Heart right ventricle (tissue), 16 donors: Measurements from ENCODE around the gene SERINC2. TPM values are rescaled to one million over a fixed set of nuclear protein-coding genes. Genes with fewer than 3 reads are reported as not detected.

Experiments
- ATAC-seq, 8 donors: fragments of 200-7000 bp; cut with Tn5 transposase; one replicate each; pipeline ENCODE4 v1.9.1; 2020; ENCODE audit warnings: mild to moderate bottlenecking in 8 of 8, moderate library complexity in 8 of 8, moderate number of reproducible peaks in 1 of 8
- DNase-seq, 2 donors: peaks; one replicate each; pipeline ENCODE4 v3.0.0-alpha.2; 2020
- H3K27ac ChIP-seq, 10 donors: fragments of 200-600 bp; sonication (generic) in 2 of 10; one replicate each; pipeline versions ENCODE4 v1.5.0 to v1.8.0; 2020 to 2022; ENCODE audit warnings: mild to moderate bottlenecking in 3 of 10
- H3K27me3 ChIP-seq, 7 donors: fragments of 200-600 bp; one replicate each; pipeline ENCODE4 v1.8.0; 2021 to 2022; ENCODE audit warnings: mild to moderate bottlenecking in 2 of 7
- H3K36me3 ChIP-seq, 9 donors: fragments of 200-600 bp; sonication (generic) in 1 of 9; one replicate each; pipeline versions ENCODE4 v1.5.0 to v1.8.0; 2020 to 2022; ENCODE audit warnings: mild to moderate bottlenecking in 2 of 9
- H3K4me1 ChIP-seq, 9 donors: fragments of 200-600 bp; sonication (generic) in 1 of 9; one replicate each; pipeline versions ENCODE4 v1.5.0 to v1.8.0; 2020 to 2022; ENCODE audit warnings: mild to moderate bottlenecking in 4 of 9
- H3K4me3 ChIP-seq, 10 donors: fragments of 200-600 bp; sonication (generic) in 2 of 10; one replicate each; pipeline versions ENCODE4 v1.5.0 to v1.8.0; 2020 to 2022; ENCODE audit warnings: mild to moderate bottlenecking in 7 of 10, moderate library complexity in 2 of 10
- H3K9me3 ChIP-seq, 11 donors: fragments of 200-600 bp in 10 of 11; sonication (generic) in 2 of 11; one replicate each; pipeline versions ENCODE4 v1.5.0 to v1.8.0; 2013 to 2022; ENCODE audit warnings: mild to moderate bottlenecking in 2 of 11, control low read depth in 1 of 11, moderate library complexity in 1 of 11
- WGBS, 2 donors: extraction: QIAGEN DNeasy Blood & Tissue Kit; methylation state at CpG; one replicate each; pipeline ENCODE4 v1.1.7; 2013; ENCODE audit warnings: inconsistent platforms in 1 of 2; 5-methylcytosine and 5-hydroxymethylcytosine counted together
- intact Hi-C, 10 donors: fragments of 100-400 bp; cut with DNase I; formaldehyde crosslinking; loops; one replicate each; pipeline versions ENCODE4 v1.11.1 to v1.14.2; 2022
- polyA plus RNA-seq, 2 donors: library from polyadenylated mRNA; stranded (reverse); fragments of 200-250 nt; gene quantifications; one replicate each; pipeline ENCODE4 v1.2.3, GENCODE V29; 2013
- total RNA-seq, 10 donors: library from RNA; stranded (reverse); fragmentation: NEBNext Ultra II Directional in 3 of 10; extraction: Animal tissue kit (Norgen Biotek cat#: 25700) in 3 of 10; gene quantifications; one replicate each; pipeline versions ENCODE4 v1.2.1 to v1.2.4, GENCODE V29; 2021 to 2023
- TF ChIP-seq, protein P1 (sequence below), 9 donors: fragments of 200-600 bp; sonication (generic) in 2 of 9; IDR thresholded peaks; one replicate each; pipeline versions ENCODE4 v1.5.0 to v1.8.0; 2021 to 2022; ENCODE audit warnings: antibody characterized with exemption in 9 of 9, mild to moderate bottlenecking in 5 of 9, moderate library complexity in 1 of 9
- donor health status: Arrhythmogenic right ventricular cardiomyopathy.
- donor health status: ischemic (EF 13 %, LVEDD 7.1; RV severe dilation, severe dysfunction).
- donor health status: healthy with polysubstance abuse.
- donor health status: DM: no; HTN: yes; CAD: no.
- donor health status: DM: no; HTN: no; CAD: no.
- donor health status: ischemic (EF 25% LVEDD 6.9; RV normal size, moderate dysfunction).
- donor health status: ischemic (EF 25% LVEDD 5.7; RV mildly dilated, moderate dysfunction).
- donor health status: healthy.
- donor health status: DM: yes; HTN: yes; CAD: no.
- donor health status: Ischemic cardiomyopathy.
- donor health status: ischemic (EF 35%, LVEDD 5.7; RV mildly dilated, moderate dysfunction).
- donor health status: nonischemic (EF 11% LVEDD 7.7; RV severe dilation, severe dysfunction).
- donor health status: DM: yes; HTN: yes; CAD: no.
- donor health status: PGD.
- donor health status: ischemic (EF 29% LVEDD 5.4; RV normal size, mild dysfunction).
- donor health status: nonischemic (EF 23%, LVEDD 6.1; RV moderate dilation, normal function).

The SERINC2 gene
- total and polyA plus RNA-seq, 12 donors: 0.71 to 7.6 (median 1.9) TPM

DNA sequence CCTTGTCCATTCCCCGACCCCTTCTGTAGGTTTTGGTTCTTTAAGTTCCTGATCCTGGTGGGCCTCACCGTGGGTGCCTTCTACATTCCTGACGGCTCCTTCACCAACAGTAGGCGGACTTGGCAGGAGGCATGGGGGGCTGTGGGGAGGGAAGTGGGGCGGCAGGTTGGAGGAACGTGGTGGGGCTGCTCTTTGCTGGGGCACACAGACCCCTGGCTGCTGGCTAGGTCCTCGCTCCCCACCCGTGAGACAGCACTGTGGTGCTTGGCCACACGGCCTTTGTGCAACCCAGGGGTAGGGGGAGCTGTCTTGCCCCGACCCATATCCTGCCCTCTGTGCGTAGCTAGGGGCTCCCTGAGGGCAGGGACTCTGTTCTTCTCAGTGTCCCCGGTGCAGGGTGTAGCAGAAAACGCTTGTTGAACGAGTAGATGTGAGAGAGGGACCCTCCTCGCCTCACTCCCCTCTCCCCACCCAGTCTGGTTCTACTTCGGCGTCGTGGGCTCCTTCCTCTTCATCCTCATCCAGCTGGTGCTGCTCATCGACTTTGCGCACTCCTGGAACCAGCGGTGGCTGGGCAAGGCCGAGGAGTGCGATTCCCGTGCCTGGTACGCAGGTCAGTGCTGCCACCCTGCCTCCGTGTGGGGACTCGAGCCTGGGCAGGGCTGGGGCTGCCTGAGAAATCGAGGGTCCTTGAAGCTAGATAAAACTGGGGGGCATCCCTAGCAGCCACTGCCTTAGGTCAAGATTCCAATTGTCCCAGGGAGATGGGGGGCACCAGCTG lies 12.5 kb downstream of the SERINC2 start:
- DNase-seq (no peak), ATAC-seq (no peak)
- intact Hi-C loops: loop anchor here in 8 of 10 donors (5.0 to 10.0 kb wide), 4 partner anchors 71 to 122 kb away; no protein-coding TSS in a partner anchor
- H3K4me1 ChIP-seq: peaks cover 0 to 3% (median 0%) of the 10 kb centered on the region in 9 donors
- 75 to 85% methylated on average over 28 of the region's 28 CpGs for WGBS, 2 donors
- no peak overlapping the region for H3K27ac ChIP-seq
- no peaks in the 10 kb centered on the region for H3K9me3 ChIP-seq
- TF ChIP-seq, protein P1, sequence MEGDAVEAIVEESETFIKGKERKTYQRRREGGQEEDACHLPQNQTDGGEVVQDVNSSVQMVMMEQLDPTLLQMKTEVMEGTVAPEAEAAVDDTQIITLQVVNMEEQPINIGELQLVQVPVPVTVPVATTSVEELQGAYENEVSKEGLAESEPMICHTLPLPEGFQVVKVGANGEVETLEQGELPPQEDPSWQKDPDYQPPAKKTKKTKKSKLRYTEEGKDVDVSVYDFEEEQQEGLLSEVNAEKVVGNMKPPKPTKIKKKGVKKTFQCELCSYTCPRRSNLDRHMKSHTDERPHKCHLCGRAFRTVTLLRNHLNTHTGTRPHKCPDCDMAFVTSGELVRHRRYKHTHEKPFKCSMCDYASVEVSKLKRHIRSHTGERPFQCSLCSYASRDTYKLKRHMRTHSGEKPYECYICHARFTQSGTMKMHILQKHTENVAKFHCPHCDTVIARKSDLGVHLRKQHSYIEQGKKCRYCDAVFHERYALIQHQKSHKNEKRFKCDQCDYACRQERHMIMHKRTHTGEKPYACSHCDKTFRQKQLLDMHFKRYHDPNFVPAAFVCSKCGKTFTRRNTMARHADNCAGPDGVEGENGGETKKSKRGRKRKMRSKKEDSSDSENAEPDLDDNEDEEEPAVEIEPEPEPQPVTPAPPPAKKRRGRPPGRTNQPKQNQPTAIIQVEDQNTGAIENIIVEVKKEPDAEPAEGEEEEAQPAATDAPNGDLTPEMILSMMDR (IDR thresholded peaks at IDR 0.05): no peak
- H3K27me3 ChIP-seq: peaks cover 0 to 23% (median 13%) of the 10 kb centered on the region in 7 donors
- H3K4me3 ChIP-seq: no peak overlapping the region
- no peaks in the 10 kb centered on the region for H3K36me3 ChIP-seq

- no peak overlapping the region for H3K27ac ChIP-seq
- H3K27me3 ChIP-seq: peaks cover 0 to 23% (median 13%) of the 10 kb centered on the region in 7 donors
- H3K36me3 ChIP-seq: no peaks in the 10 kb centered on the region
- H3K9me3 ChIP-seq: no peaks in the 10 kb centered on the region
- WGBS, 2 donors: 81 to 82% methylated on average over 14 of the region's 14 CpGs
- peaks cover 0 to 3% (median 0%) of the 10 kb centered on the region in 9 donors for H3K4me1 ChIP-seq
- no peak overlapping the region for H3K4me3 ChIP-seq
- DNase-seq: no peak
- TF ChIP-seq, protein P1 (IDR thresholded peaks at IDR 0.05): no peak
- no peak for ATAC-seq
- intact Hi-C loops: loop anchor here in 8 of 10 donors (5.0 to 10.0 kb wide), 4 partner anchors 72 to 121 kb away; no protein-coding TSS in a partner anchor
These were observed 13.4 kb downstream of the SERINC2 start for GRCh38 chr1:31426249-31426922.

- WGBS, 2 donors: 95 to 97% methylated on average over 4 of the region's 4 CpGs
- TF ChIP-seq, protein P1 (IDR thresholded peaks at IDR 0.05): no peak
- intact Hi-C loops: loop anchor here in 8 of 10 donors (5.0 to 10.0 kb wide), 4 partner anchors 73 to 120 kb away; no protein-coding TSS in a partner anchor
These were observed 14.3 kb downstream of the SERINC2 start for GRCh38 chr1:31427322-31427721.

GRCh38 chr1:31428436-31429221 lies 15.6 kb downstream of the SERINC2 start:
- TF ChIP-seq, protein P1 (IDR thresholded peaks at IDR 0.05): no peak
- Histone ChIP-seq H3K4me1 (no peaks in the 10 kb centered on the region), H3K27ac (no peak overlapping the region), H3K36me3 (no peaks in the 10 kb centered on the region), H3K9me3 (no peaks in the 10 kb centered on the region), H3K27me3 (peaks cover 0 to 11% (median 5%) of the 10 kb centered on the region in 7 donors), H3K4me3 (no peak overlapping the region)
- DNase-seq (no peak), ATAC-seq (no peak)
- intact Hi-C loops: loop anchor here in 8 of 10 donors (5.0 to 10.0 kb wide), 4 partner anchors 74 to 119 kb away; no protein-coding TSS in a partner anchor
- 91 to 92% methylated on average over 12 of the region's 12 CpGs for WGBS, 2 donors

More at GRCh38 chr1:31427322-31427721, 14.3 kb downstream of the SERINC2 start:
- Histone ChIP-seq H3K4me1 (peaks cover 0 to 3% (median 0%) of the 10 kb centered on the region in 9 donors), H3K27me3 (peaks cover 0 to 18% (median 13%) of the 10 kb centered on the region in 7 donors), H3K4me3 (no peak overlapping the region), H3K27ac (no peak overlapping the region), H3K36me3 (no peaks in the 10 kb centered on the region), H3K9me3 (no peaks in the 10 kb centered on the region)
- ATAC-seq: no peak
- DNase-seq: no peak
